Measurements from ENCODE around the gene DHRS7C.

DNA sequence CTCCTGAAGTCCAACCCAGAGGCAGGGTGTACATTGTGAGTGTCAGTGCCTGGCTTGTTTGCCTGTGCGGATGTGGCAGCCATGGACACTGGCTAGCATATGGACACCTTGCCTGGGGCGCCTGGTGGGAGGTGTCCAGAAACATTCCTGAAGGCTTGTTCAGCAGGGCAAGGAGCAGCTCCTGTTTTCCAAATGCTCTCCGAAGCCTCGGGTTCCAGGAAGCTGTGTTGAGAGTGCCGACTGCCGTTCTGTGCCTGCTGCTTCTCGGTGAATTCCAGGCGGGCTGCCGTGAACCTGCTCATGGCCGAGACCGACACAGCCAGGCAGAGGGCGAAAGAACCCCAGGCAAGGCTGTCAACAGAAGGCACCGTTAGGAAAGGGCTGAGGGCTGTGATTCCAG is 10.9 kb upstream of the DHRS7C start:
- TF ChIP-seq ARNTL (CRISPR knock-in tag; IDR thresholded peaks at IDR 0.05; ENCODE audit: borderline replicate concordance, low read depth) (no peak), OSR1 (CRISPR knock-in tag; IDR thresholded peaks at IDR 0.05) (no peak), TOX (CRISPR knock-in tag; IDR thresholded peaks at IDR 0.05; ENCODE audit: borderline replicate concordance) (no peak), ZFP30 (CRISPR knock-in tag; IDR thresholded peaks at IDR 0.05) (no peak), ISL1 (CRISPR knock-in tag; IDR thresholded peaks at IDR 0.05) (no peak)
- TF ChIP-seq, protein P1, sequence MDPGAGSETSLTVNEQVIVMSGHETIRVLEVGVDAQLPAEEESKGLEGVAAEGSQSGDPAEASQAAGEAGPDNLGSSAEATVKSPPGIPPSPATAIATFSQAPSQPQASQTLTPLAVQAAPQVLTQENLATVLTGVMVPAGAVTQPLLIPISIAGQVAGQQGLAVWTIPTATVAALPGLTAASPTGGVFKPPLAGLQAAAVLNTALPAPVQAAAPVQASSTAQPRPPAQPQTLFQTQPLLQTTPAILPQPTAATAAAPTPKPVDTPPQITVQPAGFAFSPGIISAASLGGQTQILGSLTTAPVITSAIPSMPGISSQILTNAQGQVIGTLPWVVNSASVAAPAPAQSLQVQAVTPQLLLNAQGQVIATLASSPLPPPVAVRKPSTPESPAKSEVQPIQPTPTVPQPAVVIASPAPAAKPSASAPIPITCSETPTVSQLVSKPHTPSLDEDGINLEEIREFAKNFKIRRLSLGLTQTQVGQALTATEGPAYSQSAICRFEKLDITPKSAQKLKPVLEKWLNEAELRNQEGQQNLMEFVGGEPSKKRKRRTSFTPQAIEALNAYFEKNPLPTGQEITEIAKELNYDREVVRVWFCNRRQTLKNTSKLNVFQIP (CRISPR knock-in tag; IDR thresholded peaks at IDR 0.05; ENCODE audit: borderline replicate concordance, low read depth), result no peak
- TF ChIP-seq, protein P2, sequence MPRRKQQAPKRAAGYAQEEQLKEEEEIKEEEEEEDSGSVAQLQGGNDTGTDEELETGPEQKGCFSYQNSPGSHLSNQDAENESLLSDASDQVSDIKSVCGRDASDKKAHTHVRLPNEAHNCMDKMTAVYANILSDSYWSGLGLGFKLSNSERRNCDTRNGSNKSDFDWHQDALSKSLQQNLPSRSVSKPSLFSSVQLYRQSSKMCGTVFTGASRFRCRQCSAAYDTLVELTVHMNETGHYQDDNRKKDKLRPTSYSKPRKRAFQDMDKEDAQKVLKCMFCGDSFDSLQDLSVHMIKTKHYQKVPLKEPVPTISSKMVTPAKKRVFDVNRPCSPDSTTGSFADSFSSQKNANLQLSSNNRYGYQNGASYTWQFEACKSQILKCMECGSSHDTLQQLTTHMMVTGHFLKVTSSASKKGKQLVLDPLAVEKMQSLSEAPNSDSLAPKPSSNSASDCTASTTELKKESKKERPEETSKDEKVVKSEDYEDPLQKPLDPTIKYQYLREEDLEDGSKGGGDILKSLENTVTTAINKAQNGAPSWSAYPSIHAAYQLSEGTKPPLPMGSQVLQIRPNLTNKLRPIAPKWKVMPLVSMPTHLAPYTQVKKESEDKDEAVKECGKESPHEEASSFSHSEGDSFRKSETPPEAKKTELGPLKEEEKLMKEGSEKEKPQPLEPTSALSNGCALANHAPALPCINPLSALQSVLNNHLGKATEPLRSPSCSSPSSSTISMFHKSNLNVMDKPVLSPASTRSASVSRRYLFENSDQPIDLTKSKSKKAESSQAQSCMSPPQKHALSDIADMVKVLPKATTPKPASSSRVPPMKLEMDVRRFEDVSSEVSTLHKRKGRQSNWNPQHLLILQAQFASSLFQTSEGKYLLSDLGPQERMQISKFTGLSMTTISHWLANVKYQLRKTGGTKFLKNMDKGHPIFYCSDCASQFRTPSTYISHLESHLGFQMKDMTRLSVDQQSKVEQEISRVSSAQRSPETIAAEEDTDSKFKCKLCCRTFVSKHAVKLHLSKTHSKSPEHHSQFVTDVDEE (CRISPR knock-in tag; IDR thresholded peaks at IDR 0.05), result no peak
- TF ChIP-seq, protein P3, sequence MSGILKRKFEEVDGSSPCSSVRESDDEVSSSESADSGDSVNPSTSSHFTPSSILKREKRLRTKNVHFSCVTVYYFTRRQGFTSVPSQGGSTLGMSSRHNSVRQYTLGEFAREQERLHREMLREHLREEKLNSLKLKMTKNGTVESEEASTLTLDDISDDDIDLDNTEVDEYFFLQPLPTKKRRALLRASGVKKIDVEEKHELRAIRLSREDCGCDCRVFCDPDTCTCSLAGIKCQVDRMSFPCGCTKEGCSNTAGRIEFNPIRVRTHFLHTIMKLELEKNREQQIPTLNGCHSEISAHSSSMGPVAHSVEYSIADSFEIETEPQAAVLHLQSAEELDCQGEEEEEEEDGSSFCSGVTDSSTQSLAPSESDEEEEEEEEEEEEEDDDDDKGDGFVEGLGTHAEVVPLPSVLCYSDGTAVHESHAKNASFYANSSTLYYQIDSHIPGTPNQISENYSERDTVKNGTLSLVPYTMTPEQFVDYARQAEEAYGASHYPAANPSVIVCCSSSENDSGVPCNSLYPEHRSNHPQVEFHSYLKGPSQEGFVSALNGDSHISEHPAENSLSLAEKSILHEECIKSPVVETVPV (CRISPR knock-in tag; IDR thresholded peaks at IDR 0.05), result no peak

Data from SK-N-SH treated with all-trans-retinoic acid at 6 μM for 48 hours (cell line).